ENCODE results near the gene EFCAB11.
"Not testable (repeated sequence)": the region's sequence is repeated elsewhere in the genome, so short reads cannot be mapped to it uniquely, and the experiment has no call there.

Gene EFCAB11

DNA sequence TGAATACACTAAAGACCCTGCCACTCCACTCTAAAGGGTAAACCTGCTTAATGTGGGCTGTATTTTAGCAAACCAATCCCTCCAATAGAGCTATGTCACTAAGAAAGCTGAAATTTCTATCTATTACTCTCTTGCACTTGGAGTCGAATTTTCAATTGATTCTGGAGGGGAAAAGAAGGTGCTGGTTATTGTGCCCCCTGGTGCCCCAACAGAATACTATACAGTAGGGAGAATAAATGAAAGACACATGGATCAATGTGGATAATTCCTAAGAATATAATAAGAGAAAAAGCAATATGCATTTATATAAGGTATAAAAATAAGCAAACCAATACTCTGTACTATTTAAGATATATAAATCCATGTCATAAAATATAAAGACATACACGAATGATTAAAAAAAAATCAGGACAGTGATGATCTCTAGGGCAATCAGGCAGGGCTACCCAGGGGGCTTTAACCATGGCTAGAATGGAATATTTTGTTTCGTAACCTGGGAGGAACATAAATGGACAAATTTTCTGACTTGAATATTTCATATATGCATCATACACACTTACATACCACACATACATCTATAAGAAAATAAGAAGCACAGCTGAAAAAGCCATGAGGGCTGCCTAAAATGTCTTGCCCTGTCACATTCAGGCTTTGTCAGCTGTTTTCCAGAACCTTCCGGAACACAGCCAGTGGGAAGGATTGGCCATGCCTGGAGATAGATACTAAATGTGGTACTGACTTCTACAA lies 54.4 kb downstream of the EFCAB11 start:
- no peak overlapping the region for H3K4me3 ChIP-seq (replicated peaks in 1 of 2; ENCODE audit: low read depth in 2 of 2, low read length in 2 of 2)
- TF ChIP-seq, protein P1, sequence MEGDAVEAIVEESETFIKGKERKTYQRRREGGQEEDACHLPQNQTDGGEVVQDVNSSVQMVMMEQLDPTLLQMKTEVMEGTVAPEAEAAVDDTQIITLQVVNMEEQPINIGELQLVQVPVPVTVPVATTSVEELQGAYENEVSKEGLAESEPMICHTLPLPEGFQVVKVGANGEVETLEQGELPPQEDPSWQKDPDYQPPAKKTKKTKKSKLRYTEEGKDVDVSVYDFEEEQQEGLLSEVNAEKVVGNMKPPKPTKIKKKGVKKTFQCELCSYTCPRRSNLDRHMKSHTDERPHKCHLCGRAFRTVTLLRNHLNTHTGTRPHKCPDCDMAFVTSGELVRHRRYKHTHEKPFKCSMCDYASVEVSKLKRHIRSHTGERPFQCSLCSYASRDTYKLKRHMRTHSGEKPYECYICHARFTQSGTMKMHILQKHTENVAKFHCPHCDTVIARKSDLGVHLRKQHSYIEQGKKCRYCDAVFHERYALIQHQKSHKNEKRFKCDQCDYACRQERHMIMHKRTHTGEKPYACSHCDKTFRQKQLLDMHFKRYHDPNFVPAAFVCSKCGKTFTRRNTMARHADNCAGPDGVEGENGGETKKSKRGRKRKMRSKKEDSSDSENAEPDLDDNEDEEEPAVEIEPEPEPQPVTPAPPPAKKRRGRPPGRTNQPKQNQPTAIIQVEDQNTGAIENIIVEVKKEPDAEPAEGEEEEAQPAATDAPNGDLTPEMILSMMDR (IDR thresholded peaks at IDR 0.05; ENCODE audit: low read depth, low read length): peak; percentile 48
- DNase-seq (ENCODE audit: low read depth in 2 of 2): peak; percentile 51 to 56

DNA sequence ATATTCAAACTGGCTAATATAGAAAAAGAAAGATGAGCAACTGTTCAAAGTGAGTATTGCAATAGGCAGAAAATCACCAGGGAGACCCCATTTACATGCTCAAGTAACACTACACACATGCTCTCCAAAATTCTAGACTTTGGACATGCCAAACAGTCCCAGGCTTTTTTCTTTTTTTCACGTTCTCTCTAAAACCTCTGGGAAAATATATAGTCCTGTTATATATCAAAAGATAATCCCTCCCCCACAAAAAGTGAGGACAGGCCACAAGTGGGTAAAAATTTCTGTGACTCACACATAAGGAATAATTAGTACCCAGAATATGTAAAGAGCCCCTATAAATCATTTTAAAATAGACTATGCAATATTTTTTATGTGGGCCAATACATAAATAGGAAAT lies 55.2 kb downstream of the EFCAB11 start:
- no peak overlapping the region for H3K4me3 ChIP-seq (replicated peaks in 1 of 2; ENCODE audit: low read depth in 2 of 2, low read length in 2 of 2)
- TF ChIP-seq, protein P1 (IDR thresholded peaks at IDR 0.05; ENCODE audit: low read depth, low read length): no peak
- no peak for DNase-seq (ENCODE audit: low read depth in 2 of 2)

DNA sequence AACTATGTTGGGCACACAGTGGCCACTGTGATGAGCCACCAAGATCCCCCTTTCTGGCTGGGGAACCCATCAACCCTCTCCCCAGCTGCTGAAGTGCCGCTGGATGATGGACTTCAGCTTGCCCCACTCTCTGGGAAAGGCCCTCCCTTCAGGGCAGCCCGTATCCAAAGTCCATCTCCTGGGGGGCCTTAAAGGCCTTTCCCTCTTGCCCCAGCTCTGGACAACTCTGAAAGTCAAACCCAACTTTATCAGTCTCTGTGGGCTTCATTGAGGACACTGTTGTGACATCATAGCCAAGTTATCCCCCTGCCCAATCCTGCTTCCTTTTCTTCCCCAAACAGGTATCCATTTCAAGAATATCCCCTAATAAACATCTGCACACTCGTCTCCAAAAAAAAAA lies 61.1 kb downstream of the EFCAB11 start:
- DNase-seq (ENCODE audit: low read depth in 2 of 2); H3K4me3 ChIP-seq (replicated peaks in 1 of 2; ENCODE audit: low read depth in 2 of 2, low read length in 2 of 2): not testable (repeated sequence)

DNA sequence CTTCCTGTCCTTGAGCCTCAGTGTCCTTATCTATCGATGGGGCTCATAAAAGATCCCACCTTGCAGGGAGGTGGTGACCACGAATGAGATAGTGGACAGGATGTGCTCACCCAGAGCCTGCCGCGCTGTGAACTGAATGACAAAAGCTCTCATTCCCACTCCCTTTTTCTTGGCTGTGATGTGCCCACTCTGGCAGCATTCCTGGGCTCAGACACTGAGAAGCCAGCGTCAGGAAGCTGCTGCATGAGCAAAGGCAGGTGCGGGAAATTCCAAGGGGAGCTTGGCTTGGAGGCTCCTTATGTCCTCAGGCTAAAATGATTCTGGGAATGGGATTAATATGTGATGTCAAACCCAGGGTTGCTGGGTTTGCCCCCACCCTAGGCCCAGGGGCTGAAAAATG lies 61.6 kb downstream of the EFCAB11 start:
- H3K4me3 ChIP-seq (replicated peaks in 1 of 2; ENCODE audit: low read depth in 2 of 2, low read length in 2 of 2): no peak overlapping the region
- DNase-seq (ENCODE audit: low read depth in 2 of 2): no peak
- TF ChIP-seq, protein P1 (IDR thresholded peaks at IDR 0.05; ENCODE audit: low read depth, low read length): no peak

DNA sequence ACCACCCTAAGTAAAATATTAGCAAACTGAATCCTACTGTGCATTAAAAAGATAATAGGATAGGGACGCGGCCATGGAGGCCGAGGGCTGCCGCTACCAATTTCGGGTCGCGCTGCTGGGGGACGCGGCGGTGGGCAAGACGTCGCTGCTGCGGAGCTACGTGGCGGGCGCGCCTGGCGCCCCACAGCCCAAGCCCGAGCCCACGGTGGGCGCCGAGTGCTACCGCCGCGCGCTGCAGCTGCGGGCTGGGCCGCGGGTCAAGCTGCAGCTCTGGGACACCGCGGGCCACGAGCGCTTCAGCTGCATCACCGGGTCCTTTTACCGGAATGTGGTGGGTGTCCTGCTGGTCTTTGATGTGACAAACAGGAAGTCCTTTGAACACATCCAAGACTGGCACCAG lies 62.8 kb downstream of the EFCAB11 start:
- not testable (repeated sequence) for H3K4me3 ChIP-seq (replicated peaks in 1 of 2; ENCODE audit: low read depth in 2 of 2, low read length in 2 of 2); DNase-seq (ENCODE audit: low read depth in 2 of 2)

DNA sequence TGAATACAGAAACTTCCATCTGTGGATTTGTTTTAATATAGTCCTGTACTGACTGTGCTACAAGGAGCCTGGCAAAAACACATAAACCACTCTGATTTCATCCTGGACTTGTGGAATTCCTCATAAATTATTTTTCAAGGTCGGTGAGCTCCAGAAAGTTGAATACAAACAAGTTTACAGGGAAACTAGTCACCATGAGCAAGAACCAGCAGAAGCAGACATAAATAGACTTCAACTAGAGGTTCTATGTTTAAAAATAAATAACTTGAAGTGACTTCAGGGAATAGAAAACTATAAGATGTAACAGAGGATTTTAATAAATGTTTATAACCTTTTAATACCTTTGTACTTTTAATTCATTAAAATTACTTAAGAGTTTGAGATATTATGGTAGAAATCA lies 63.5 kb downstream of the EFCAB11 start:
- DNase-seq (ENCODE audit: low read depth in 2 of 2): no peak
- TF ChIP-seq, protein P1 (IDR thresholded peaks at IDR 0.05; ENCODE audit: low read depth, low read length): no peak
- no peak overlapping the region for H3K4me3 ChIP-seq (replicated peaks in 1 of 2; ENCODE audit: low read depth in 2 of 2, low read length in 2 of 2)

DNA sequence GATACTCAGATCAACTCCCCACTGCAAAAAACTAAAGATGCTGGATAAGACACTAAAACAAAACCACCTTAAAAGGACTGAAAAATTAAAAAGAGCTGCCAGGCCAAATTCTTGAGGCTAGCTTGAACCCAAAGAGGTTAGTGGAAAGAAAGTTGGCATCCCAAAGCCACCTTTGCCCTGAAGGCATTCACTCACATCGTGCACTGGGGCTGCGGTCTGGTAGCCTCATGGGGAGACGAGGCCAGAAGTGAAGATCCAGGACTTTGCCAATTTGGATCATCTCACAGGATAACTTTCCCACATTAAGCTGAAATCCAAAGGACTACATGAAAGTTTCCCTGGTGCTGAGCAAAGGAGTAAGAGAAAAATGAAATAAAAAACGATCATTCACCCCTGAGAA lies 63.9 kb downstream of the EFCAB11 start:
- H3K4me3 ChIP-seq (replicated peaks in 1 of 2; ENCODE audit: low read depth in 2 of 2, low read length in 2 of 2): no peak overlapping the region
- no peak for DNase-seq (ENCODE audit: low read depth in 2 of 2)
- TF ChIP-seq, protein P1 (IDR thresholded peaks at IDR 0.05; ENCODE audit: low read depth, low read length): no peak

DNA sequence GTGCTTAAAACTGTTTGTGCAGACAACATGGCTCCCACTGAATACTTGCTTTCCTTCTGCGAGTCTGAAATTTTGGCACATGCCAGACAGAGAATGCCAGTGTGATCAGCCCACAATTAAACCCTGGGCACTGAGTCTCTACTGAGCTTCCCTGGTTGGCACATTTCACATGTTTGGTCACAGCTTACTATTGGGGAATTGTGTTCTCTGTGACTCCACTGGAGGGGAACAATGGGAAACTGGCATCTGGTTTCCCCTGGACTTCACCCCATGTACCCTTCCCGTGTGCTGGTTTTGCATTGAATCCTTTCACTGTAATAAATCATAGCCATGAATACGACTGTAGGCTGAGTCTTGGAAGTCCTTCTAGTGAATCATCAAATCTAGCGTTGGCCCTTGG lies 64.9 kb downstream of the EFCAB11 start:
- TF ChIP-seq, protein P1 (IDR thresholded peaks at IDR 0.05; ENCODE audit: low read depth, low read length): no peak
- H3K4me3 ChIP-seq (replicated peaks in 1 of 2; ENCODE audit: low read depth in 2 of 2, low read length in 2 of 2): no peak overlapping the region
- no peak for DNase-seq (ENCODE audit: low read depth in 2 of 2)
